ENCODE data around the gene ITSN1. TPM values are rescaled to one million over a fixed set of nuclear protein-coding genes. Genes with fewer than 3 reads are reported as not detected.
"Not testable (repeated sequence)": the region's sequence is repeated elsewhere in the genome, so short reads cannot be mapped to it uniquely, and the experiment has no call there.

Gene ITSN1
- total RNA-seq, 2 donors from 2014 or later, result 15.0 to 47.5 TPM

- Histone ChIP-seq H3K27me3 (no peaks in the 10 kb centered on the region), H3K4me1 (no peaks in the 10 kb centered on the region), H3K4me3 (no peak overlapping the region), H3K36me3 (replicated peaks in 1 of 2; ENCODE audit: insufficient read depth in 1 of 2, low read depth in 2 of 2) (no peaks in the 10 kb centered on the region), H3K27ac (no peak overlapping the region), H3K9me3 (no peaks in the 10 kb centered on the region)
- DNase-seq (no peak), ATAC-seq (no peak)
- WGBS, 2 donors, result 84 to 91% methylated on average over 8 of the region's 8 CpGs
- TF ChIP-seq POLR2A (IDR thresholded peaks at IDR 0.05) (no peak), CTCF (IDR thresholded peaks at IDR 0.05) (no peak)
- intact Hi-C loops (cut with DNase I), result no loop called here
Observed at GRCh38 chr21:33860332-33860879, 218.1 kb downstream of the ITSN1 start.

GRCh38 chr21:33861125-33861524, 218.8 kb downstream of the ITSN1 start:
- Histone ChIP-seq H3K4me3 (no peak overlapping the region), H3K4me1 (no peaks in the 10 kb centered on the region), H3K9me3 (no peaks in the 10 kb centered on the region), H3K36me3 (replicated peaks in 1 of 2; ENCODE audit: insufficient read depth in 1 of 2, low read depth in 2 of 2) (no peaks in the 10 kb centered on the region), H3K27ac (no peak overlapping the region), H3K27me3 (no peaks in the 10 kb centered on the region)
- DNase-seq (no peak), ATAC-seq (no peak)
- intact Hi-C loops (cut with DNase I), result no loop called here
- TF ChIP-seq POLR2A (IDR thresholded peaks at IDR 0.05) (no peak), CTCF (IDR thresholded peaks at IDR 0.05) (no peak)
- WGBS, 2 donors, result 76 to 88% methylated on average over 3 of the region's 3 CpGs

GRCh38 chr21:33863191-33863590, 220.9 kb downstream of the ITSN1 start:
- H3K4me3 ChIP-seq; DNase-seq; intact Hi-C loops (cut with DNase I); H3K27me3 ChIP-seq; H3K9me3 ChIP-seq; H3K36me3 ChIP-seq (replicated peaks in 1 of 2; ENCODE audit: insufficient read depth in 1 of 2, low read depth in 2 of 2); ATAC-seq; H3K4me1 ChIP-seq; H3K27ac ChIP-seq: not testable (repeated sequence)
- WGBS, 2 donors, result 63 to 89% methylated on average over 6 to 8 of the region's 8 CpGs

GRCh38 chr21:33864150-33864549, 221.8 kb downstream of the ITSN1 start:
- Histone ChIP-seq H3K4me1 (no peaks in the 10 kb centered on the region), H3K9me3 (no peaks in the 10 kb centered on the region), H3K4me3 (no peak overlapping the region), H3K36me3 (replicated peaks in 1 of 2; ENCODE audit: insufficient read depth in 1 of 2, low read depth in 2 of 2) (no peaks in the 10 kb centered on the region), H3K27ac (no peak overlapping the region), H3K27me3 (no peaks in the 10 kb centered on the region)
- no peak for ATAC-seq
- DNase-seq, result no peak
- TF ChIP-seq POLR2A (IDR thresholded peaks at IDR 0.05) (no peak), CTCF (IDR thresholded peaks at IDR 0.05) (no peak)
- intact Hi-C loops (cut with DNase I), result no loop called here
- 33 to 50% methylated on average over 1 of the region's 1 CpG for WGBS, 2 donors

- H3K4me3 ChIP-seq, result no peak overlapping the region
- H3K27ac ChIP-seq, result no peak overlapping the region
- intact Hi-C loops (cut with DNase I), result no loop called here
- ATAC-seq, result no peak
- no peaks in the 10 kb centered on the region for H3K36me3 ChIP-seq (replicated peaks in 1 of 2; ENCODE audit: insufficient read depth in 1 of 2, low read depth in 2 of 2)
- no peaks in the 10 kb centered on the region for H3K9me3 ChIP-seq
- no peak for TF ChIP-seq CTCF (IDR thresholded peaks at IDR 0.05)
- no peak for TF ChIP-seq POLR2A (IDR thresholded peaks at IDR 0.05)
- DNase-seq, result no peak
- WGBS, 2 donors, result 80 to 87% methylated on average over 8 to 9 of the region's 9 CpGs
- H3K27me3 ChIP-seq, result no peaks in the 10 kb centered on the region
- no peaks in the 10 kb centered on the region for H3K4me1 ChIP-seq
Observed at GRCh38 chr21:33865176-33865575, 222.9 kb downstream of the ITSN1 start.

Data from body of pancreas (tissue), 4 donors.